Kidney epithelial cell (primary cell): ENCODE results near the gene LIMD2. TPM values are rescaled to one million over a fixed set of nuclear protein-coding genes. Genes with fewer than 3 reads are reported as not detected.

ENCODE experiments used
- DNase-seq: peaks from one replicate; pipeline ENCODE4 v3.0.0-alpha.2; 2010; ENCODE audit warnings: low read depth
- H3K27me3 ChIP-seq: 2 replicates; pipeline ENCODE4 v1.6.0; 2011; ENCODE audit warnings: low read length; ENCODE audit not compliant: control insufficient read depth, insufficient read depth
- H3K36me3 ChIP-seq: 2 replicates; pipeline ENCODE4 v1.5.1; 2011; ENCODE audit warnings: low read length; ENCODE audit not compliant: control insufficient read depth, insufficient read depth
- H3K4me3 ChIP-seq: 2 replicates; pipeline ENCODE4 v1.5.1; 2011; ENCODE audit warnings: low read depth, mild to moderate bottlenecking, control low read depth, low read length
- CTCF ChIP-seq: IDR thresholded peaks from 2 replicates; pipeline ENCODE4 v1.5.1; 2011; ENCODE audit warnings: mild to moderate bottlenecking, moderate library complexity, low read length, control low read depth, inconsistent platforms; ENCODE audit not compliant: insufficient read depth, poor library complexity, severe bottlenecking
- total RNA-seq: library from RNA; depleted of rRNA; stranded (reverse); fragments of >200 nt; gene quantifications from 2 replicates; pipeline ENCODE4 v1.2.3, GENCODE V29; 2015

The LIMD2 gene
- total RNA-seq, 1 donor from 2014 or later = 158 TPM

DNA sequence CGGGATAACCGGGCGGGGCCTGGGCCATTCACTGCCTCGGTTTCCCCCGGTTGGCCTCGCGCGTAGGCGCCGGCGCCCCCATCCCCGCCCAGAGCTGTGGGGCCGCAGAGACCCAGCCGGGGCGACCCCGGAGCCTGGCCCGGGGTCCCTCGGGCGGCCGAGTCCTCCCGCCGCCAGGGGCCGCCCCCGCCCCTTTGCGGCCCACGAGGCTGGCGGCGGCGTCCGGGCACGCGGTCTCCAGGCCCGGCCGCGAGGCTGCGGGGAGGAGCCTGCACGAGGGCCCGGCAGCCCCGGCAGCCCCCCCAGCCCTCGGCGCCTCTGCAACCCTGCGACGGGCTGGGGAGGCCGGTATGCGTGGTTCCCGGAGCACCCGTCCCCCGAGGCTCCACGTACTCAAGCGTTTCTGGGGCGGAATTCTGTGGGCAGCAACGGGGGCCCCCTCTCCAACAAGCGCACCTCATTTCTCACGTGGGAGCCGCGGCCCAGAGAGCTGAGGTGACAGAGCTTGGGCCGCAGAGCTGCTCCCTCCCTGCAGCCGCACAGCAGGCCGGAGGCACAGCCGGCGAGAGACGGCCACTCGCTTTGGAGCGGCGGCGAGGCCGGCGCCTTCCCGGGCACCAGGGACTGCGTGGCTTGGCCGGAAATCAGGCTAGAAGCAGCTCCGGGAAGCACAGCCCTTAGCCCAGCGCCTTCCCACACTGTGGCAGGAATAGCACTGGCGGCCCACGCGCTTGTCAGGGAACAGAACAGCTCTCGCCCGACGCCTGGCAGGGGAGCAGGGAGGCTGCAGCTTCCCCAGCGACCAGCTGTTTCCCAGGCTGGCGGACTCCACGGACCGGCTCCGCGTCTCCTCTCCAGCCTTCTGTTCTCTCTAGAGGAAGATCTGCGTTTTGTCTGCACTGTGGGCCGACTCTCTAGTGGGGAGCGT lies 867 bp upstream of the LIMD2 start:
- no peak for DNase-seq
- H3K4me3 ChIP-seq = peak overlapping the region; percentile 50
- no peak for TF ChIP-seq CTCF
- H3K36me3 ChIP-seq = peaks cover 3% of the 10 kb centered on the region
- no peaks in the 10 kb centered on the region for H3K27me3 ChIP-seq

GRCh38 chr17:63698886-63699637 lies 863 bp downstream of the LIMD2 start:
- Histone ChIP-seq H3K27me3 (no peaks in the 10 kb centered on the region), H3K4me3 (peak overlapping the region; percentile 50), H3K36me3 (peaks cover 3% of the 10 kb centered on the region)
- no peak for TF ChIP-seq CTCF
- DNase-seq = no peak

GRCh38 chr17:63698381-63698885 lies 1.5 kb downstream of the LIMD2 start:
- no peaks in the 10 kb centered on the region for H3K27me3 ChIP-seq
- DNase-seq = no peak
- TF ChIP-seq CTCF = no peak
- peaks cover 1% of the 10 kb centered on the region for H3K36me3 ChIP-seq
- H3K4me3 ChIP-seq = peak overlapping the region; percentile 50

DNA sequence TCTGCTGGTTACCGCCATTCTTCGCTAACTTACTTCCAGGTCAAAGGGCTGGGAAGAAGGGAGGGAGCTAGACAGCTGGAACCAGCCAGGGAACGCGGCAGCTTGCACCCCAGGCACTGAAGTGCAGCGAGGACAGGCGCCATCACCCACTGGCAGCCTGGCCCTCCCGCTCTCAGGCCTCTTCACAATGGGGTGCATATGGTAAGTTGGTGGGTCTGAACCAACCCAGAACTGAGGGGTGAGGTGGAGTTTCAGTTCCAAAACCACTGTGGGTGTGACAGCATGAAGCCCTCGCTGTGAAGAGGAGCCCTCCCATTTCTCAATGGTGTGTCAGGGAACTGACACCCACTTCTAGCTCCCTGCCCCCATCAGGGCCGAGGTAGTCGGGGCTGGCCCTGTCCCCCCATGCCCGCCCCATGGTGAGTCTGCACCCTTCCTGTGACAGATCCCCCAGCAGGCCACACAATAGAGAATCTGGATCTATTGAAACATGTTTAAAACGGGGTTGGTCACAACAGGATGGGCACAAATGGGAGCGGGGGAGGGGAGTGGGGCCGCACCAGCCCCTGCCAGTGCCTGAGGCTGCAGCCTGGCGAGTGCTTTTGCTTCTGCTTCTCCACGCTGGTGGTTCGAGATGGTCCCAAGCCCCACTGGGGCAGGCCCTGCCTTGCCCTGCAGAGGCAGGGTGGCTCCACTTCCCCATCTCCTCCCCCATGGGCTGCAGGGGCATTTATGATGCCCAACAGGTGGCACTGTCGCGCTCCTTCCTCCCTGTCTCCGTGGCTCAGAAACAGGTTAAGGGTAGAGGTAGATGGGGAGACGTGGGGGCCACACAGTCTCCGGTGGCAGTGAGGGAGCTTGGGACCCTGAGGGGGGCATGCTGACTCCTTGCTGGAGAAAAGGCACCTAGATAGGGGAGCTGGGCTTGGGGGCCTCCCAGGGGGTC lies 2.3 kb downstream of the LIMD2 start:
- H3K4me3 ChIP-seq = no peak overlapping the region
- no peaks in the 10 kb centered on the region for H3K27me3 ChIP-seq
- peak; percentile 68 for TF ChIP-seq CTCF
- no peak for DNase-seq
- peaks cover 1% of the 10 kb centered on the region for H3K36me3 ChIP-seq

DNA sequence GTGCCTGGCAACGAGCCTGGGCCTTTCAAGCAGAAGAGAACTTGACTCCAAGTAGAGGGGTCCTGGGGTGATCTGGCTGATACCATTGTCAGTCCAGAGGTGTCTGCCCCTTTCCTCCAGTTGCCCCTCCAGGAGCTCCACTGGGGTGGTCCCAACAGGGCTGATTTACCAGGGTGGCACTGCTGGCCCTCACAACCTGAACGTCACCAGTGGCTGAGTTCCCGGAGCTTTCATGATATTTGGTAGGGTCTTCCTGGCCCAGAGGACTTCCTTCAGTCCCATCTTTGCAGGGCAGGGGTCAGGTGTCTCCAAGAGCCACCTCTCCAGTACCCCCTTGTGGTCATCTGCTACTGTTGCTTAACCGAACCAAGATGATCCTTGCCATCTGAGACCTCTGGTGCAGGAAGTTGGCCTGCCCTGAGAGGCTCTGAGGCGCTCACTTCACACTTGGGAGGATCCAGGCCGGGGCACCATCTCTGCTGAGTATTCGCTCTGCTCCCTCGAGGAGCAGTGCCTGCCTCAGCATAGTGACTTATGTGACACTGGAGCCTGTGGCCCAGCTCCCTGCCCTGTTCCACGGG lies 3.5 kb downstream of the LIMD2 start:
- DNase-seq = no peak
- H3K27me3 ChIP-seq = no peaks in the 10 kb centered on the region
- H3K4me3 ChIP-seq = no peak overlapping the region
- peak; percentile 46 for TF ChIP-seq CTCF
- H3K36me3 ChIP-seq = peaks cover 2% of the 10 kb centered on the region
